KMS-11 (cell line): ENCODE data around the gene BABAM1.

ENCODE experiments used
- H2AFZ ChIP-seq: fragments of 200-600 bp; sonication (generic); 2 replicates; pipeline ENCODE4 v1.6.1; 2016; ENCODE audit warnings: antibody characterized with exemption, mixed run types, low read depth
- H3K27ac ChIP-seq: fragments of 200-600 bp; sonication (generic); 2 replicates; pipeline ENCODE4 v1.6.1; 2016; ENCODE audit warnings: mild to moderate bottlenecking, mixed run types
- H3K27me3 ChIP-seq: fragments of 200-600 bp; sonication (generic); 2 replicates; pipeline ENCODE4 v1.6.1; 2017; ENCODE audit warnings: mild to moderate bottlenecking, low read depth, mixed run types, moderate library complexity; ENCODE audit not compliant: insufficient read depth
- H3K36me3 ChIP-seq: fragments of 200-600 bp; sonication (generic); 2 replicates; pipeline ENCODE4 v1.6.1; 2017; ENCODE audit warnings: mild to moderate bottlenecking, mixed run types; ENCODE audit not compliant: insufficient read depth
- H3K4me1 ChIP-seq: fragments of 200-600 bp; sonication (generic); 2 replicates; pipeline ENCODE4 v1.6.1; 2016; ENCODE audit warnings: mild to moderate bottlenecking, low read depth, mixed run types; ENCODE audit not compliant: poor library complexity, severe bottlenecking
- H3K4me2 ChIP-seq: fragments of 200-600 bp; sonication (generic); 2 replicates; pipeline ENCODE4 v1.7.0; 2016; ENCODE audit warnings: mild to moderate bottlenecking, mixed run types
- H3K4me3 ChIP-seq: fragments of 200-600 bp; sonication (generic); IDR thresholded peaks from 2 replicates; pipeline ENCODE4 v1.6.1; 2017; ENCODE audit warnings: low read depth, low read length, mixed read lengths; ENCODE audit not compliant: insufficient read depth
- H3K79me2 ChIP-seq: fragments of 200-600 bp; sonication (generic); 2 replicates; pipeline ENCODE4 v1.6.1; 2016; ENCODE audit warnings: low read depth, mixed run types; ENCODE audit not compliant: insufficient read depth
- H3K9ac ChIP-seq: fragments of 200-600 bp; sonication (generic); 2 replicates; pipeline ENCODE4 v1.6.1; 2016; ENCODE audit warnings: mild to moderate bottlenecking, mixed run types
- H4K20me1 ChIP-seq: fragments of 200-600 bp; sonication (generic); 2 replicates; pipeline ENCODE4 v1.6.1; 2016; ENCODE audit warnings: mild to moderate bottlenecking, mixed run types; ENCODE audit not compliant: insufficient read depth
- TF ChIP-seq, protein P1 (sequence below): fragments of 200-600 bp; sonication (generic); conservative IDR thresholded peaks from 2 replicates; pipeline ENCODE4 v1.6.1; 2017; ENCODE audit warnings: low read depth, mild to moderate bottlenecking, antibody characterized with exemption, low read length, moderate library complexity, mixed read lengths

The BABAM1 gene

DNA sequence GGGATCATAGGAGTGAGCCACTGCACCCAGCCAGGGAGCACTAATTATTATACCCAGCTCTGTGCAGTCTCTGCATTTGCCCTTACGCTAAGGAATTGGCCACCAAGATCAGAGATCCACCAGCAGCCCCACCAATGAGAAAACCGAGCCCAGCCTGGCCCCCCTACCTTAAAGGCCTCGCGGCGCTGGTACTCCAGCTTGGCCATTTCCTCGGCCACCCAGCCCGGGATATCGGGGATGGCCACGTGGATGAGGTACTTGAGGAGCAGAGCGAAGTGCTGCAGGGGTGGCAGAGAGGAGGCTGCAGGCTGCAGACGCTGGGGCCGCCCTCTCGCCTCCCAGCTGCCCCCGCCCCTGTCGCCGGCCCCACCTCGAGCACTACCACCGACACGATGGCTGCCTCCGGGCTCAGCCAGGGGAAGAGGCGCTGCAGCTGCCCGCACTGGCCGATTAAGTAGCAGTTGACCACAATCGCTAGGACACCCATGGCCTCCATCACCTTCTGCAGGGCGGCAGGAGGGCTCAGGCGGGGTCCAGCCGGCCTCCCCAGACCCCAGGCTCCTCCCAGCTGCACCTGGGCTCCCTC is 59.9 kb downstream of the BABAM1 start:
- H2AFZ ChIP-seq, result no peak overlapping the region
- H3K4me1 ChIP-seq, result no peaks in the 10 kb centered on the region
- H3K4me2 ChIP-seq, result no peak overlapping the region
- H3K27me3 ChIP-seq, result no peaks in the 10 kb centered on the region
- H3K79me2 ChIP-seq, result no peaks in the 10 kb centered on the region
- no peak overlapping the region for H3K4me3 ChIP-seq
- H4K20me1 ChIP-seq, result no peaks in the 10 kb centered on the region
- no peaks in the 10 kb centered on the region for H3K36me3 ChIP-seq
- H3K9ac ChIP-seq, result no peak overlapping the region
- H3K27ac ChIP-seq, result no peak overlapping the region
- TF ChIP-seq, protein P1, sequence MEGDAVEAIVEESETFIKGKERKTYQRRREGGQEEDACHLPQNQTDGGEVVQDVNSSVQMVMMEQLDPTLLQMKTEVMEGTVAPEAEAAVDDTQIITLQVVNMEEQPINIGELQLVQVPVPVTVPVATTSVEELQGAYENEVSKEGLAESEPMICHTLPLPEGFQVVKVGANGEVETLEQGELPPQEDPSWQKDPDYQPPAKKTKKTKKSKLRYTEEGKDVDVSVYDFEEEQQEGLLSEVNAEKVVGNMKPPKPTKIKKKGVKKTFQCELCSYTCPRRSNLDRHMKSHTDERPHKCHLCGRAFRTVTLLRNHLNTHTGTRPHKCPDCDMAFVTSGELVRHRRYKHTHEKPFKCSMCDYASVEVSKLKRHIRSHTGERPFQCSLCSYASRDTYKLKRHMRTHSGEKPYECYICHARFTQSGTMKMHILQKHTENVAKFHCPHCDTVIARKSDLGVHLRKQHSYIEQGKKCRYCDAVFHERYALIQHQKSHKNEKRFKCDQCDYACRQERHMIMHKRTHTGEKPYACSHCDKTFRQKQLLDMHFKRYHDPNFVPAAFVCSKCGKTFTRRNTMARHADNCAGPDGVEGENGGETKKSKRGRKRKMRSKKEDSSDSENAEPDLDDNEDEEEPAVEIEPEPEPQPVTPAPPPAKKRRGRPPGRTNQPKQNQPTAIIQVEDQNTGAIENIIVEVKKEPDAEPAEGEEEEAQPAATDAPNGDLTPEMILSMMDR, result no peak

DNA sequence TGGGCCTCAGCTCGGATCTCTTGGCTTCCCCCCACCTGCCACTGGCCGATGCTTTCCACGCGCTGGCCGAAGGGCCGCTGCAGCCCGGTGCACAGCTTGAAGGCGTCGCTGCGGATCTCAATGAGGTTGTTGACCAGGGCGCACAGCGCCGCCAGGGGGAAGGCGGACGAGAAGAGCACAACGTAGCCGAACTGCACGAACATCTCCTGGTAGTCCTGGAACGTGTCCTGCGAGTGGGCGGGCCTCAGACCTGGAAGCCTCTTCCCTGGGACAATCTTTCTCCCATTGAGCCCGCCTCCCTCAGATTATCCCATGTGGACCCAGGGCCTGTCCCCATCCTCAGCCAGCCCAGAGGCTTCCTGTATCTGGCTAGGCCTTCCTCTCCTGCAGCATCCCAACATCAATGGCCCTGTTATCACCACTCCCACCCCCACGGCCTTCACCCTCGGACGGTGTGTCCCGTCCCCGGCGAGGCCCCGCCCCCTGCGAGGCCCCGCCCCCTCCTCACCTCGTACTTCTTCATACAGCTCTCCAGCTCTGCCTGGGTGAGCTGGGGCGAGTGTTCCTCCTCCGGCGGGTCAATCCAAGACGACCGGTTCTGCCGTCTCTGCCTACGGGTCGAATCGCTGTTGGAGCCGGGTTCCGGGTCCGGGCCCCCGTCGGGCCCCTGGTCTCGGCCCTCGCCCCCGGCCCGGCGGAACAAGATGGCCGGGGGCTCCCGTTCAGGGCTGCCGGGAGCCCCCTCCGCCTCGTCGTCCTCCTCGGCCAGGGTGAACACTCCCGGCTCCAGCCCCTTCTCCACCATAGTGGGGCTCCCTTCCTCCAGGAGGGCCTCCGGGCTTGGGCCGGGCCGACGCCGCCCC is 60.6 kb downstream of the BABAM1 start:
- no peak overlapping the region for H3K4me2 ChIP-seq
- no peak overlapping the region for H3K4me3 ChIP-seq
- H3K4me1 ChIP-seq, result peaks cover 3% of the 10 kb centered on the region
- H4K20me1 ChIP-seq, result no peaks in the 10 kb centered on the region
- H3K9ac ChIP-seq, result no peak overlapping the region
- H3K36me3 ChIP-seq, result no peaks in the 10 kb centered on the region
- H3K27me3 ChIP-seq, result no peaks in the 10 kb centered on the region
- TF ChIP-seq, protein P1, result no peak
- H2AFZ ChIP-seq, result no peak overlapping the region
- H3K27ac ChIP-seq, result no peak overlapping the region
- no peaks in the 10 kb centered on the region for H3K79me2 ChIP-seq
